AG10803 (cell line): ENCODE measurements around the gene TC2N.

ENCODE experiments used
- DNase-seq: peaks from one replicate; pipeline ENCODE4 v3.0.0; 2010; ENCODE audit warnings: low read depth
- H3K4me3 ChIP-seq: 2 replicates; pipeline ENCODE4 v1.5.1; 2011; ENCODE audit warnings: mild to moderate bottlenecking, low read length, control low read depth
- TF ChIP-seq, protein P1 (sequence below): conservative IDR thresholded peaks from 2 replicates; pipeline ENCODE4 v1.5.1; 2011; ENCODE audit warnings: mild to moderate bottlenecking, low read length, control low read depth, inconsistent platforms

TC2N gene

DNA sequence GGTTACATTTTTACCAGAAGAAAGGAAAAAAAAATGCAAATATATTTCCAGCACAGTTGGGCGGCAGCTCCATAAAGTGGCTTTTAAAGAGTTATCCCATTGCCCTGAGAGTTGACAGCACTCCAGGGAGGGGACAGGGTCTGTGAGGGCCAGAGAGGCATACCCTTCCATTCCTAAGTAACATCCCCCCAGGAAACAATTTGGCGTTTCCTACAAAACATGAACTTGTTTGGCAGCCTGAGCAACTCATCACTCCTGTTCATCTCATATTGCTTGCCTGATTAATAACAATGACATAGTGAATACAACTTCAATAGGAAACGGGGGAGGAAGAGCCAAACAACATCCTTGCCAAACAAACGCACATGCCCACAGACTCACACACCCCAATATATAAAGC is 23.3 kb downstream of the TC2N start:
- TF ChIP-seq, protein P1, sequence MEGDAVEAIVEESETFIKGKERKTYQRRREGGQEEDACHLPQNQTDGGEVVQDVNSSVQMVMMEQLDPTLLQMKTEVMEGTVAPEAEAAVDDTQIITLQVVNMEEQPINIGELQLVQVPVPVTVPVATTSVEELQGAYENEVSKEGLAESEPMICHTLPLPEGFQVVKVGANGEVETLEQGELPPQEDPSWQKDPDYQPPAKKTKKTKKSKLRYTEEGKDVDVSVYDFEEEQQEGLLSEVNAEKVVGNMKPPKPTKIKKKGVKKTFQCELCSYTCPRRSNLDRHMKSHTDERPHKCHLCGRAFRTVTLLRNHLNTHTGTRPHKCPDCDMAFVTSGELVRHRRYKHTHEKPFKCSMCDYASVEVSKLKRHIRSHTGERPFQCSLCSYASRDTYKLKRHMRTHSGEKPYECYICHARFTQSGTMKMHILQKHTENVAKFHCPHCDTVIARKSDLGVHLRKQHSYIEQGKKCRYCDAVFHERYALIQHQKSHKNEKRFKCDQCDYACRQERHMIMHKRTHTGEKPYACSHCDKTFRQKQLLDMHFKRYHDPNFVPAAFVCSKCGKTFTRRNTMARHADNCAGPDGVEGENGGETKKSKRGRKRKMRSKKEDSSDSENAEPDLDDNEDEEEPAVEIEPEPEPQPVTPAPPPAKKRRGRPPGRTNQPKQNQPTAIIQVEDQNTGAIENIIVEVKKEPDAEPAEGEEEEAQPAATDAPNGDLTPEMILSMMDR = no peak
- DNase-seq = no peak
- H3K4me3 ChIP-seq = no peak overlapping the region

DNA sequence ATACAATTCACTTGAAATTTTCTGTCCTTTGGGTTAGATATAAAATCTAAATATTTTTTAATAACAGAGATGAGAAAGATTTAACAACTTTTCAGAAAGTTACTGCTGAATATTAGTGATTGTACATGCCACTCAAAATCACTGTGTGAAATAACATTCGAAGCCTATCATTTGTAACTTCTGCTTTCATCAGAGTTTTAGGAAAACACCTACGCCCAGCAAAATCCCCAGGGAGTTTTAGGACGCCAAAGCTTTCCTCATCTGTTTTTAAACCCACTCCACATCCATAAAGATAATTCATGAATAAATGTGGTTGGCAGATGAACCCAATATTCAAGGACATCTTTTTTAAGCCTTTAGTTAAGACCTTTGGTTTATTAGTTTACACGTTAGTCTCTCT is 23.9 kb downstream of the TC2N start:
- DNase-seq = no peak
- no peak overlapping the region for H3K4me3 ChIP-seq
- TF ChIP-seq, protein P1 = no peak

DNA sequence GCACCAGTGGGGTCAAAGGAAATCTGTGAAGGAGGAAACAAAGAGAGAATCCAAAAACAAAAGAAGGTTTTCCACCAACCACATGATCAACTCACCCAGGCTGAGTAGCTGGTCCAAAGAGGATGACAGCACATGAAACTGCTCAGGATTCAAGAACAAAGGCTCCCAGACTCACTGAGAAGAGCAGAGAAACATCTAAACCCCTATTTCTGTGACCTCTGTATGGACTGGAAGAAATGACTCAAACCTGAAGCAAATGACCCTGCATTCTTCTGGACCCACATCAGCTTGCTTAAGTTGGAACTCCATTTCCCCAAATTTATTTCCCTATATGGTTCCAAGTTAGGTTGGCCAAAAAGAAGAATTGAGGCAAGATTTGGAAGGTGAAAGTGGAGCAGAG is 26.3 kb downstream of the TC2N start:
- no peak overlapping the region for H3K4me3 ChIP-seq
- DNase-seq = no peak
- TF ChIP-seq, protein P1 = no peak

DNA sequence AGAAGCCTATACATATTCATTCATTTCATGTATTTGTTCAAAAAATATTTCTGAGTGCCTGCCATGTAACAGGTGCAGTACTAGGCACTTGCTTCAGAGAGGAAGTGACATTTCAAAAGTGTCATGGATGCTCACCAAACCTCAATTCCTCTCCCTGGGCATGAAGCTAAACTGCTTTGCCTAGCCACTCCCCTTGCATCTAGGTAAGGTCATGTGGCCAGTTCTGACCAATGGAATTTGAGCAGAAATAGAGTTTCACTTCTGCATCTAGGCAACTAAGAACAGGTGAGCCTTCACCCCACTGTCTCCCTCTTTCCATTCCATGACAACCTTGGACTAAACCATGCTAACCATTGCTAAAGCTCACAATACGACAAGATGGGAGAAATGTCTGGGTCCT is 27.6 kb downstream of the TC2N start:
- H3K4me3 ChIP-seq = no peak overlapping the region
- TF ChIP-seq, protein P1 = no peak
- no peak for DNase-seq

DNA sequence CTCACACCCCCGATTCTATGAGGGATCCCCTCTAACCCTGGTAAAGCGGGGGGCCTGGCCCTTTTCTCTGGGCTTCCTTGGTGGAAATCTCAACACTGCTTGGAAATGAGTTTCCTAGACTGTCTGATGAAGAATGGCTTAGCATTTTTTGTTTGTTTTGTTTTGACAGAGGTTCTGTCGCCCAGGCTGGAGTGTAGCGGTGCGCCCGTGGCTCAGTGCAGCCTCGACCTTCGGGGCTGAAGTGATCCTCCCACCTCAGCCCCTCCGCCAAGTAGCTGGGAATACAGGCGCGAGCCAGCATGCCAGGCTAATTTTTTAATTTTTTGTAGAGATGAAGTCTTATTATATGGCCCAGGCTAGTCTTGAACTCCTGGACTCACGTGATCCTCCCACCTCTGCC is 30.3 kb downstream of the TC2N start:
- H3K4me3 ChIP-seq = no peak overlapping the region
- TF ChIP-seq, protein P1 = no peak

DNA sequence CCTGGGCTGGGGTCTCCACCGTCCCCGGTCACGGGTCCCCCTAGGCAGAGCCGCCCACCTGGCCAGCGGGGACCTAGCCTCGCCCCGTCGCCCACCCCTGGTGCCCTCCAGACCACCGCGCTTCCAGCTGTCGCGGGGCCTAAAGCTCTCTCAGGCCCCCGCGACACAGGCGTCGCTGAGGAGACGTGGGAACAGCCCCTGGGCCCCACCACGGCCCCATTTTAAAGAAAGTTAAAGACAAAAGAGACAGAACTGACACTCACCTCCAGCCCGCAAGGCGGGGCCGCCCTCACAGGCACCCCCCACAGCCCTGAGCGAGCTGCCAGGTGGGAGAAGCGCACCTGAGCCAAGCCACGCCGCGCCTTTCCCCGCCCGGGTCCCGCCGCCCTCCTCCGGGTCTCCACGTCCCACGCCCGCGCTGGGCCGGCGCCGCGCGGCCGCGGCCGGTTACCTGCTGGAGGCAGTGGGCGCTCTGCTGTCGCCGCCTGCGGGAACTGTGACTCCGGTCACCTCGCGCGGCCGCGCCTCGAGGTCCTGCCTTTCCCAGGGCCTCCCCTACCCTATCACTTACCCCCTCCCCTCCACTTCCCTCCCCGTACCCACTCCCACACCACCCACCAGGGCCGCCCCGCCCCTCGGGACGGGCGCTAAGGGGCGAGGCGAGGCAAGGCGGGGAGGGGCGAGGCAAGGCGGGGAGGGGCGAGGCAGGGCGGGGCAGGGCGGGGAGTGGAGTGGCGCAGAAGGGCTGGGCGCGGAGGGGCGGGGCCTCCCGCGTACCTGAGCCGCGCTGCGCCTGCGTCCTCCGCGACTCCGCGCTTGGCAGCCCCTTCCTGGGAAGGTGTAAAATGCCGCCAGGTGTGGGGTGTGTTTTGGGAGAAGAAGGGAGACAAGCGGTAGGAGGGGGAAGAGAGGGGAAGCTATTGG is 31.2 kb downstream of the TC2N start:
- no peak overlapping the region for H3K4me3 ChIP-seq
- TF ChIP-seq, protein P1 = no peak
- DNase-seq = no peak

More for the DNA sequence above, 30.3 kb downstream of the TC2N start:
- no peak for DNase-seq
